HG03103 (cell line): ENCODE measurements around the gene ODAD3.
A peak's percentile ranks its signal among the peaks of the same experiment; 100 is the strongest.
"Not testable (repeated sequence)": the region's sequence is repeated elsewhere in the genome, so short reads cannot be mapped to it uniquely, and the experiment has no call there.

Experiments used
- ATAC-seq: cut with Tn5 transposase; IDR thresholded peaks from one replicate; pipeline ENCODE4 v1.9.1; 2021; ENCODE audit warnings: low read depth; ENCODE audit not compliant: unreplicated experiment

The ODAD3 gene

DNA sequence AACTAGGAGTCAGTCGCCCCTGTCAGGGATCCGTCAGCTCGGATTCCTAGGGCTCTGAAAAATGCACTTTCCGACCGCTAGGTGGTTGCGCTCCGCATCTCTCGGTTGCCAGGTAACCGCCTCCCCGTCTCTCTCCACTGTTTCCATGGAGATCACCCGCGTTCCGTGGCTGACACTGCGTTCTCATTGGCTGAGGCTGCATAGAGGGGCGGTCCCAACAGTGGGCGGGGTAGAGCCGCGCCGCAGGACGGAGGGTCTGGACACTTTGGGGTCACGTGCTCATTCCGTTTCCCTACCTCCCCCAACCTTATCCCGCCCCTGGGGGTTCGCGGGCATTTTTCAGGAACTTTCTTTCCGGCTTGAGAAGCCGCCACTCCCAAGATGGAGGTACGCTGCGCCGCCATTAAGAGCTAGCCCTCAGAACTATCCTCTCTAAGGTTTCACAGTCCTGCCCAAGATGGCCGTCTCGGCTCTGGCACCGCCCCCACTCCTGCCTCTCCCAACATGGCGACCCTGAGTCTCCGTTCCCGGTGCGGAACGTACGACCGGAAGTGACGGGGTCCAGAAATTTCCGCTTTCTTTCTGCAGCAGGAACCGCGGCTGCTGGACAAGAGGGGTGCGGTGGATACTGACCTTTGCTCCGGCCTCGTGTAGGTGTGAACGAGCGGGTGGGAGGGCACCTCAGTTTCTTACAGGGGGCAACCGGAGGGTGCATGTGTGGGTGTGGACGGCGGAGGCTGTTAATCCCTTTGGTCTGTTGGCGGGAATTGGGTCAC lies at the start of gene ODAD3, which contains the start of gene PRKCSH:
ODAD3 (minus strand) TSS at position 65 of the 776 bp plus-strand sequence. CDS start 105 bp downstream, outside the sequence.
PRKCSH (plus strand) TSS at position 579 of the 776 bp plus-strand sequence. CDS start 483 bp downstream, outside the sequence.
- ATAC-seq = peak; percentile 80

DNA sequence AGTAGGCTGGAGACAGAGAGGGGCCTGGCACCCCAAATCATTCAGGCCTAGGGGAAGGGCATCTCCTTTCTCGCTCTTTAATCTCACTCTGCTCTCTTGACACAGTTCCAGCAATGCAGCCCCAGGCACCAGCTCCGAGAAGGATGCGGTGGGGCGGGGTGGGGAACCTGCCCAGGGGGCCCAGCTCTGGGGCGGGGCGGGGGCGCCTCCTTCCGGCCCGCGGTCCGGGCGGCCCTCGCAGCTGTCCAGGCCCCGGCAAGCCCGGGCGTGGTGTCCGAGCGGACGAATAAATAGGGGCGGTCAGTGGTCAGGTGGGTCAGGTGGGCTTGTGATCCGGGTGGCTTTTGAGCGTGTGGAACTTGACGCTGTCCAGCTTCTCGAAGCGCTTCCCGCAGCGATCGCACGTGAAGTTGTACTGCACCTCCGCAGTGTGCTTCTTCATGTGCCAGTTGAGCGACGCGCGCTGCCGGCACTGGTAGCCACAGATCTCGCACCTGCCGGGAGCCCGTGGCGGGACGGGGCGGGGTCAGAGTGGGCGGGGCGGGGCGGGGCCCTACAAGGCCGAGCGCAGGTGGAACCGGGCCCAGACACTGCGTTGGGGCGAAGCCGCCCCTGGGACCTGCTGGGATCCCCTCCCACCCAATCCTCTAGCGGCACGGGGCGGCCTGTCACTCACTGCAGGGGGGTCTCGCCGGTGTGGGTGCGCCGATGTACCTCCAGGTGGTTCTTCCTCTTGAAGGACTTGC lies 48.6 kb upstream of the ODAD3 start:
- ATAC-seq = no peak

DNA sequence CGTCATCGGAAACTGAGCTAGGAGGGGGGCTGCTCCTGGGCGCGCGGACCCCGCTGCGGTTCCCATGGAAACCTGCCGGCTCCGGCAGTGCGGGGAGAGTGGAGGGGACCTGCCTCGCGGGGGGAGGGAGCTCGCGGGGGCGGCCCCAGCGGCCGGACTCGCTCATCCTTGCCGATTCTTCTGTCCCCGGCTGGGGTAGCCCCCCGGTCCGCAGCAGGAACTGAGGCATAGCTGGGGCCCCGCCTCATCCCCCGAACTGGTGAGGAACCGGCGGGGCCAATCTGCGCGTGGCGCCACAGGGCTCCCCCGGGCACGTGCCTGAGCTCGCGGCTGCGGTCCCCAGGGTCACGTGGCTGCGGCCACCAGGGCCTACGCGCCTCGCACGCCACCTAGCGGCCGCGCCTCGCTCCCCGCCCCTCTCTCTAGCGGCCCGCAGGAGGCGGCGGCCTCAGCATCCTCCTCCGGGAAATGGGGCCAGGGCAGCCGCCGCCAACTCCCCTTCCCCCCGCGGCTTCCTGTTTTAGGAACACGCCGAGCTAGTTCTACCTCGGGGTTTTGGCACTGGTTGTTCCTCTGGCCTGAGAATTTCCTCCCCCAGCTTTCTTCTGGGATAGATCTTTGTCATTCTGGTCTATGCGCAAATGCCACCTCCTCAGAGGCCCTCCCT lies 47.6 kb upstream of the ODAD3 start:
- peak; percentile 51 for ATAC-seq

DNA sequence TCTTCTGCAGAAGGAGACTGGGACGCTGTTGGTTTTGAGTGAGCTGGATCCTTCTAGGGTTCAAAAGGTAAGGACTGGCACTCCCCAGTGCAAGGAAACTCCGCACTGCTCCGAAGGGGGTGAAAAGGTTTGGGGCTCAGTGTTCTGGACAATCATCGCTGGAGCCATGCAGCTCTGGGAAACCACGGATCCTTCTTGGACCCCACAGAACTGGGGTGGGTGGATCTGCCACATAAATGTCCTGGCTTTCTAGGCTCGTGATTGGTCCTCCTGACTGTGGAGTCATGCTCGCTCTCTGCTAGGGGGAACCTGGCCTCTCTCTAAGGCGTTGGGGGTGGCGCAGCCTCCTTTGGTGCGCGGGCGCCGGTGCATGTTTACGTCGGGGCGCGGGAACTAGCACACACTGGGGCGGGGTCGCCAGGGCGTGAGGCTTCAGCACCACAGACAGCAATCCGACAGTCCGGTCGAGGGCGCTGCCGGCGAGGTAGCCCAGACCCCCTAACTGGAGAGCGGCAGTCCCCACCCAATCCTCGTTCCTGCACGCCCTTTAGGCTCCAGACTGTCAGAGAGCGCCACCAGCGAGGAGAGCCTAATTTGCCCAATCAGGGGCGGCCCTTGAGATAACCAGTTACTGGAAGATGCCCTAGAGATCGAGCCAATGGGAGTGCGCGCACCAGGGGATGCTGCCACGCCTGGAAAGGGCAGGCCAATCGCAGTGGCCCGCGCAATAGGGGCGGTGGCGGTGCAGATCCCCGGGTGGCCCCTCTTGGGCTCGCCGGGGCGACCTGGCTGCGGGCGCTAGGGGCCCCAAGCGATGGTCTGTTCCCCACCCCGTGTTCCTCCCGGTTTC lies 46.8 kb upstream of the ODAD3 start:
- ATAC-seq = peak; percentile 61

DNA sequence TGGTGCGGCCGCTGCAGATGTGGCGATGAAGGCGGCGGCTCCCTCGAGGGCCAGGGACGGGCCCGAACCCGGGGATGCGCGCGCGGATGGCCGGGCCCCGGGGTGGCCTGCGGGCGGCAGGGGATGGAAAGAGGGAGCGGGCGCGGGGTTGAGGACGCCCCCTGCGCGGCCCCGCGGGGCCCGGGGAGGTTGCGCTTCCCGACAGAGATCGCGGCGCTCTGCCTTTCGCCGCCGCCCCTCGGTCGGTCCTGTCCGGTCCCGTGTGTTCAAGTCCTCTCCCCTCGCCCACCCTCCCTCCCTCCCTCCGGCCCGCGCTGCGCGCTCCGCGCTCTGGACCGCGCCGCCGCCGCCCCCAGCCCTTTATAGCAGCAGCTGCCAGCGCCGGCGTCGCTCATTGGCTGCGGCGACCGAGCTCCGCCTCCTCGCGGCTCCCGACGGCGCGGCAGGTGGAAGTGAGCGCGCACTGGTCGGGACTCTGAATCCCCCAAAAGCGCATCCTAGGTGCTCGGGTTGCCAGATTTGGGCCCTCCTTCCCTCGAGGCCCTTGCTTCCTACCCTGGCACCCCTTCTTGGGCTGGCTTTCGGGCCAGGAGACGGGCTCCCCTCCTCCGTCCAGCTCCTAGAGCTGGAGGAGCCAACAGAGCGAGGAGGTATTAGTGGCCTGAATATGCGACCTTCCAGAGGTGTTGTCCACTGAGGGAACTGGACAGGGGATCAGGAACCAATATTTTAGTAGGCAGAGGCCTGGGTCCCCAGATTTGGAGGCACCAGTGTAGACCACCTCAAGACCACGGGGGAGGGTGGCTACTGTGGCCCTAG lies 46.0 kb upstream of the ODAD3 start, which contains the start of gene ELAVL3:
ELAVL3 (minus strand) TSS at position 332 of the 819 bp plus-strand sequence. CDS start 438 bp downstream, outside the sequence.
- ATAC-seq = no peak

DNA sequence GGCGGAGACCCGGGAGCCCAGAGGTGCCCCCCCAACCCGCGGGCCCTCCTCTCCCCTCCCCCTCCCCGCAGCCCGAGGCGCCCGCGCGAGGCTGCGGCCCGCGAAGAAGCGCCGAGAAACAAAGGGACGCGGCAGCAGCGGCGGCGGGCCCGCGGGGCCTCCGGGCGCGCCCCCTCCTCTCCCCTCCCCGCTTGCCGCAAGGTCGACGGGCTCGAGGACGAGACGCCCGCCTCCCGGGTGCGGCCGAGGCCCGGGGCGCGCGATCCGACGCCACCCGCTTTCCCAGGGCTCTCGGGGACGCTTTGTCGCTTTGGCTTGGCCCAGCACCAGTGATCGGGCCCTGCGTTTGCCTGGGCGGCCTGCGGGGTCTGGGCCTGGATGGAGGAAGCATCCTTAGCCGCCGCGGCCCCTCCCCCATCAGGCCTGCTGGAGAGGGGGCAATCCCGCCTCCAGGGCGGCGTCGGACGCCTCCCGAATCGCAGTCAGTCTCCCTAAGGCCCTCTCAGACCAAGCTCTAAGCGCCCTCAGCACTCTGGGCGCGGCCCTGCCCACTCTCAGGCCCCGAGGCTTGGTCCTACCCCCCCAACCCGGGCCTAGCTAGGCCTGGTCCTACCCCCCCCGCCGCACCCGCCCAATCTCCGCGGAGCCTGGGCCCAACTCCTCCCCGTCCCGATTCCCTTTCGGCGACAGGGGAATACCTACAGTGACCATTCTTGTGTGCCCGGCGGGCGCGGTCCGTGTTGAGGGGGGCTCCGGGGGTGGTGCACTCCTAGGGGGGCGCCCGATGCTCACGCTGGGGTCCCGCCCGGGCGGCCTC lies 45.2 kb upstream of the ODAD3 start:
- ATAC-seq = no peak

DNA sequence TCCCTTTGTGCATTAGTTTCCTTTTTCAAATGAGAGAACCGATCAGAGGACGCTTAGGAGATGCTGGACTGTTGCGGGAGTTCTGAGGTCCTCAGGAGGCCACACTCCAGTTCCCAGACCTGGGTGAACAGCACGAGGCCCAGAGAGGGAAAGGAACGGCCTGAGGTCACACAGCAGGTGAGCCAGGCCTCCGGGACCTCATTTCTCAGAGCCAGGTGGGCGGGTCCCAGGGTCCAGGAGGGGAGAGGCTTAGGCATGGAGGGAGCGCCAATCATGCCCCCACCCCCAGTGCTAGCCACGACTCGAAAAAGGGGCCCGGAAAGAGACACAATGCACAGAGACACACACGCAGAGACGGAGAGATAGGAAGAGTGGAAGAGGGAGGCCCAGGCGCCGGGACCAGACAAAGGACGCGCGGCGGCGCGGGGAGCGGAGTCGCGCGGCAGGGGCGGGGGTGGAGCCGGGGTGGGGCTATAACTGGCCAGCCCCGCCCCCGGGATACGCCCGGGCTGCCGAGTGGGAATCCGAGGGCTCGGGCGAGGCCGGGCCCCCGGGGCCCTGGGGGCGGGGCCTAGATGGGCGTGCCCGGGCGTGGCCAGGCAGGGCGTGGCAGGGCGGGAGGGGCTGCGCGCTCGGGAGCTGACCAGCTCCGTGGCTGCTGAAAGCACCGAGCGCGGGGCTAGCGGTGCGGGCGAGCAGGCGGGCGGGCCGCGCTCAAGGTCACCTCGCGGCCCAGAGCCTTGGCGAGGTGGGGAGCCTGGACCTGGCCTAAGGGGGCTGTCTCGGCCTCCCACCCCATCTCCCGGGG lies 44.4 kb upstream of the ODAD3 start:
- no peak for ATAC-seq

DNA sequence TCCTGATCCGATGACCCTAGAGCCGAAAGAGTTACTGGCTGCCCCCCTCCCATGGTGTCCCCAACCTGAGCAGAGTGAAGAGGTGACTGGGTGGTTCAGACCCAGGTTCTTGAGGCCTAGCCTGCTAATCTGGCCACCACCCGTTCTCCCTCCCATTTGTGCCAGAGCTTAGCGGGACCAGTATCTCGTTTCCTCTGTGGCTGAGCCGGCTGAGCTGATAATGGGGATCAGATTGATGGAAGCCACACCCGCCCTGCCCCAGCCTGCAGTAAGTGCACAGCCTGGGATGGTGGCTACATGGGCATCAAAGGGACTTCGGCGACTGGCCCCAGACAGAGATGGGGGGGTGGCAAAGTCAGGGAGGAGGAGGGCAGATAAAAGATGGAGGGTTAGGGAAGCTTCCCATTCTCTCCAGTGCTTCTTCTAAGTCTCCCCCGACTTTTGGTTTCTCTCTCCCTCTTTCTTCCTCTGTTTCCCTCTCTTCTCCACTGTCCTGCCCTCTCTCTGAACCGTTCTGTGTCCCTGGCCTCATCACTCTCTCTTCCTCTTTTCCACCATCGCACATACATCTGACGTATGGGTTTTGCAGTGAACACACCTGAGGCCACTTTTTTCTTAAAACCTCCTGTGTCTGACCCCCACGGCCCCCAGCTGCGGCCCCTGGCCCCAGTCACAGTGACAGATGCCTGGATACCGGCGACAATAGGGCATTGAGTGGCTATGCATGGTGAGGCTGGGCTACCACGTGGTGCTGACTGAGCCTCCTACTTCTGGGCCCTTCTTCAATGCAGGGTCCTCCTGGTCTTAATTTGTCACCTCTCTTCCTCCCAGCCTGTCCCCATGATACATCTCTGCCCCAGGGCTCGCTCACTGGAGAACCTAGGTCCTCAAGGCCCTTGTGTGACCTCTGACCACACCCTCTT lies 43.5 kb upstream of the ODAD3 start:
- ATAC-seq = no peak

DNA sequence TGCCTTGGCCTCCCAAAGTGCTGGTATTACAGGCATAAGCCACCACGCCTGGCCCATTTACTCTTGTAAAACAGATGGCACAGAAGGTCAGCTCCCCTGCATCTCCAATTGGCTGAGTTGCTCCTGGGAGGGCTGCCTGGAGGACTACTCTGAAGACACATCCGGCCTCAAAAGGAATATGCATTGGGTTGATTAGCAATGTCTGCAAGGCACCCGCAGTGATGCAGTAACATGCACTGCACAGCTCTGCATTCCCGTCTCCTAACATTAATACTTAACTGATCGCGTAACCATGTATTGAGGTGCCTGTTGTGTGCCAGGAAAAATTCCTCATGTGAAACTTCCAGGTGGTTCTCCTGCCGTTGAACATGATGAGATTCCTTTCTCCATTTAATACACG lies 40.9 kb upstream of the ODAD3 start:
- no peak for ATAC-seq

DNA sequence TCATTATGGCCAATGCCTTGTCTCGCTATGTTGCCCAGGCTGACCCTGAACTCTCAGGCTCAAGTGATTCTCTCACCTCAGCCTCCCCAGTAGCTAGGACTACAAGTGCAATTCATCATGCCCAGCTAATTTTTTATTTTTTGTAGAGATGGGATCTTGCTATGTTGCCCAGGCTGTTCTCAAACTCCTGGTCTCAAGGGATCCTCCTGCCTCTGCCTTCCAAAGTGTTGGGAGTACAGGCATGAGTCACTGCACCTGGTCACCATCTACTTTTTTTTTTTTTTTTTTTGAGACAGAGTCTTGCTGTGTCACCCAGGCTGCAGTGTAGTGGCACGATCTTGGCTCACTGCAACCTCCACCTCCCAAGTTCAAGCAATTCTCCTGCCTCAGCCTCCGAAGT lies 40.4 kb upstream of the ODAD3 start:
- ATAC-seq = not testable (repeated sequence)

DNA sequence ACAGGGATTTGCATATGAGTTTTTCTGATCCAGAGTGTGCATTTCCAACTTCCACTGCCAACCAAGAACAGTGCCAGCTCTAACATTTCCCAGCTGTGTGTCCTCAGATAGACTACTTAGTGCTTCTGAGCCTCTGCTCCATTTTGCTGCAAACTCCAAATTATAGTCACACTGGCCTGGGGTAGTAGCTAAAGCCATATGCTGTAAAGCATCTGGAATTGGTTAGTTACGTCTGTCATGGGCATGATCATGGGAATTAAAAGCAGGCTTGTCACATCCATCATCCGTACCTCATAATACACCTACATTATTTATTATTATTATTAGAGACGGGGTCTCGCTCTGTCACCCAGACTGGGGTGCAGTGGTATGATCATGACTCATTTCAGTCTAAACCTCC lies 38.8 kb upstream of the ODAD3 start:
- ATAC-seq = no peak

DNA sequence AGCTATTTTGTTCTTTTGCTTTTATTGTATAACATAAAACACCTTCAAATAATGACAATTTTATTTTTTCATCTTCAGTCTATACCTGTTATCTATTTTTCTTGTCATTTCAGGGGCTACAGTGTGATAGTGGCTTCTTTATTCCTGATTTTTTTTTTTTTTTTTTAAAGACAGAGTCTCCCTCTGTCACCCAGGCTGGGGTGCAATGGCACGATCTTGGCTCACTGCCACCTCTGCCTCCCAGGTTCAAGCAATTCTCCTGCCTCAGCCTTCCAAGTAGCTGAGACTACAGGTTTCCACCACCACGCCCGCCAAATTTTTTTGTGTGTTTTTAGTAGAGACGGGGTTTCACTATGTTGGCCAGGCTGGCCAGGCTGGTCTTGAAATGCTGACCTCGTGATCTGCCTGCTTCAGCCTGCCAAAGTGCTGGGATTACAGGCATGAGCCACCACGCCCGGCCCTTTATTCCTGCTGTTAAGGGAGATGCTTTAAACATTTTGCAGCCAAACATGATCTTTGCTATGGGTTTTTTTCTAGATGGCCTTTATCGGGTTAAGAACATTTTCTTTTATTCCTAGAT lies 33.4 kb upstream of the ODAD3 start:
- not testable (repeated sequence) for ATAC-seq

DNA sequence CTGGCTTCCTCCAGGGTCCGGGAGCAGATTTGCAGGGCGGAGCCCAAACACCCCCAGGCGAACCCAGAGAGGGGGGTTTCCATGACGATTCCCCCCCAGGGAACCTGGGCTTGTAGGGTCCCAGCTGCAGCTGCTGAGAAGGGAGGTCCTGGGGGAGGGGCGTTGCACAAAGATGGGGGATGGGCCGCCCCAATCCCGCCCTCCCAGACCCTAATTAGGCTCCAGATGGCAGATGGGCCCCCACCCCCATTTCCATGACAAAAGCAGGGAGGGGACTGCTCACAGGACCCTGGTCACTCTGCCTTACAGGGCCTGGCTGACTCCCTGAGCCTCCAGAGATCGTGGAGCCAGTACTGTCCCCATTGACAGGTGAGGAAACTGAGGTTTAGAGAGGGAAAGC lies 30.7 kb upstream of the ODAD3 start:
- ATAC-seq = no peak

DNA sequence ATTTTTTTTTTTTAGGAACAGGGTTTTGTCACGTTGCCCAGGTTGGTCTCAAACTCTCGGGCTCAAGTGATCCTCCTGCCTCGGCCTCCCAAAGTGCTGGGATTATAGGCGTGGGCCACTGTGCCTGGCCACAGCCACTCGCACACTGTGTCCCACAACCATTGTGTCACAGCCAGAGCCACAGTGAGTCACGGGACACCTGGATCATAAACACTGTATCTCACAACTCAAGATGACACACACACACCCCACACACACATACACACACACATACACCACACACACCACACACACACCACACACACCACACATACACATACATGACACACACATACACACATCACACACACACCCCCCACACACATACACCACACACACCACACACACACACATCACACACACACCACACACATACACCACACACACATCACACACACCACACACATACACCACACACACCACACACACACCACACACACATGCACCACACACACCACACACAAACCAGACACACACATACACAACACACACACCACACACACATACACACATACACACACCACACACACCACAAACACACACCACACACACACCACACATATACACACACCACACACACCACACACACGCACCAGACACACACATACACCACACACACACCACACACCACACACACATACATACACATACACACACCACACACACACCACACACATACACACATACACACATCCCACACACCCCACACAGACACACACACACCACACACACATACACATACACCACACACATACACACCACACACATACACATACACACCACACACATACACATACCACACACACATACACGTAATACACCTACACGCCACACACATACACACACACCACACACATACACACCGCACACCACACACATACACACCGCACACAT lies 29.7 kb upstream of the ODAD3 start:
- ATAC-seq = no peak

DNA sequence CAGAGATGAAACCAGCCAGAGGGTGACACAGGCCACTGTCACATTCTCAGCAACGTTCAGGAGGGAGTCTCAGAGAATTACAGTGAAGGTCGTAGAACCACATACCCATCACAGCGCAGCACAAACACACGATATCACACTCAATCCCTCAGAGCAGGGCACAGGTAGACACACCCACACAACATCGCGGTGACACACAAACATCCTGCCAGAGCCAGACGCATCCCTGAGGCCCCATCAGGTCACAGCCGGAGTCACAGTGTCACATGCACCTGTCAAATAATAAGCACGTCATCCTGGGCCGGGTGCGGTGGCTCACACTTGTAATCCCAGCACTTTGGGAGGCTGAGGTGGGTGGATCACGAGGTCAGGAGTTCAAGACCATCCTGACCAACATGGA lies 28.5 kb upstream of the ODAD3 start:
- no peak for ATAC-seq
